22Rv1 (cell line): Measurements from ENCODE around the gene CORO1C.

ENCODE experiments used
- ZFX ChIP-seq: fragments of 450-650 bp; IDR thresholded peaks from 2 replicates; pipeline ENCODE4 v1.6.1; 2017; ENCODE audit warnings: antibody characterized with exemption, borderline replicate concordance
- TF ChIP-seq, protein P1 (sequence below): fragments of 450-650 bp; IDR thresholded peaks from 2 replicates; pipeline ENCODE4 v1.5.1; 2017; ENCODE audit warnings: mild to moderate bottlenecking

- TF ChIP-seq, protein P1, sequence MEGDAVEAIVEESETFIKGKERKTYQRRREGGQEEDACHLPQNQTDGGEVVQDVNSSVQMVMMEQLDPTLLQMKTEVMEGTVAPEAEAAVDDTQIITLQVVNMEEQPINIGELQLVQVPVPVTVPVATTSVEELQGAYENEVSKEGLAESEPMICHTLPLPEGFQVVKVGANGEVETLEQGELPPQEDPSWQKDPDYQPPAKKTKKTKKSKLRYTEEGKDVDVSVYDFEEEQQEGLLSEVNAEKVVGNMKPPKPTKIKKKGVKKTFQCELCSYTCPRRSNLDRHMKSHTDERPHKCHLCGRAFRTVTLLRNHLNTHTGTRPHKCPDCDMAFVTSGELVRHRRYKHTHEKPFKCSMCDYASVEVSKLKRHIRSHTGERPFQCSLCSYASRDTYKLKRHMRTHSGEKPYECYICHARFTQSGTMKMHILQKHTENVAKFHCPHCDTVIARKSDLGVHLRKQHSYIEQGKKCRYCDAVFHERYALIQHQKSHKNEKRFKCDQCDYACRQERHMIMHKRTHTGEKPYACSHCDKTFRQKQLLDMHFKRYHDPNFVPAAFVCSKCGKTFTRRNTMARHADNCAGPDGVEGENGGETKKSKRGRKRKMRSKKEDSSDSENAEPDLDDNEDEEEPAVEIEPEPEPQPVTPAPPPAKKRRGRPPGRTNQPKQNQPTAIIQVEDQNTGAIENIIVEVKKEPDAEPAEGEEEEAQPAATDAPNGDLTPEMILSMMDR = no peak
- no peak for TF ChIP-seq ZFX
These were observed 110.2 kb downstream of the CORO1C start for GRCh38 chr12:108621161-108621560.
